ENCODE data around the gene ADNP. TPM values are rescaled to one million over a fixed set of nuclear protein-coding genes. Genes with fewer than 3 reads are reported as not detected.

The ADNP gene
- total and polyA plus RNA-seq, 2 experiments from 2014 or later: 95.0 to 106 TPM

GRCh38 chr20:50932691-50933280 lies 1.5 kb upstream of the ADNP start (continued):
- TF ChIP-seq, protein P1, sequence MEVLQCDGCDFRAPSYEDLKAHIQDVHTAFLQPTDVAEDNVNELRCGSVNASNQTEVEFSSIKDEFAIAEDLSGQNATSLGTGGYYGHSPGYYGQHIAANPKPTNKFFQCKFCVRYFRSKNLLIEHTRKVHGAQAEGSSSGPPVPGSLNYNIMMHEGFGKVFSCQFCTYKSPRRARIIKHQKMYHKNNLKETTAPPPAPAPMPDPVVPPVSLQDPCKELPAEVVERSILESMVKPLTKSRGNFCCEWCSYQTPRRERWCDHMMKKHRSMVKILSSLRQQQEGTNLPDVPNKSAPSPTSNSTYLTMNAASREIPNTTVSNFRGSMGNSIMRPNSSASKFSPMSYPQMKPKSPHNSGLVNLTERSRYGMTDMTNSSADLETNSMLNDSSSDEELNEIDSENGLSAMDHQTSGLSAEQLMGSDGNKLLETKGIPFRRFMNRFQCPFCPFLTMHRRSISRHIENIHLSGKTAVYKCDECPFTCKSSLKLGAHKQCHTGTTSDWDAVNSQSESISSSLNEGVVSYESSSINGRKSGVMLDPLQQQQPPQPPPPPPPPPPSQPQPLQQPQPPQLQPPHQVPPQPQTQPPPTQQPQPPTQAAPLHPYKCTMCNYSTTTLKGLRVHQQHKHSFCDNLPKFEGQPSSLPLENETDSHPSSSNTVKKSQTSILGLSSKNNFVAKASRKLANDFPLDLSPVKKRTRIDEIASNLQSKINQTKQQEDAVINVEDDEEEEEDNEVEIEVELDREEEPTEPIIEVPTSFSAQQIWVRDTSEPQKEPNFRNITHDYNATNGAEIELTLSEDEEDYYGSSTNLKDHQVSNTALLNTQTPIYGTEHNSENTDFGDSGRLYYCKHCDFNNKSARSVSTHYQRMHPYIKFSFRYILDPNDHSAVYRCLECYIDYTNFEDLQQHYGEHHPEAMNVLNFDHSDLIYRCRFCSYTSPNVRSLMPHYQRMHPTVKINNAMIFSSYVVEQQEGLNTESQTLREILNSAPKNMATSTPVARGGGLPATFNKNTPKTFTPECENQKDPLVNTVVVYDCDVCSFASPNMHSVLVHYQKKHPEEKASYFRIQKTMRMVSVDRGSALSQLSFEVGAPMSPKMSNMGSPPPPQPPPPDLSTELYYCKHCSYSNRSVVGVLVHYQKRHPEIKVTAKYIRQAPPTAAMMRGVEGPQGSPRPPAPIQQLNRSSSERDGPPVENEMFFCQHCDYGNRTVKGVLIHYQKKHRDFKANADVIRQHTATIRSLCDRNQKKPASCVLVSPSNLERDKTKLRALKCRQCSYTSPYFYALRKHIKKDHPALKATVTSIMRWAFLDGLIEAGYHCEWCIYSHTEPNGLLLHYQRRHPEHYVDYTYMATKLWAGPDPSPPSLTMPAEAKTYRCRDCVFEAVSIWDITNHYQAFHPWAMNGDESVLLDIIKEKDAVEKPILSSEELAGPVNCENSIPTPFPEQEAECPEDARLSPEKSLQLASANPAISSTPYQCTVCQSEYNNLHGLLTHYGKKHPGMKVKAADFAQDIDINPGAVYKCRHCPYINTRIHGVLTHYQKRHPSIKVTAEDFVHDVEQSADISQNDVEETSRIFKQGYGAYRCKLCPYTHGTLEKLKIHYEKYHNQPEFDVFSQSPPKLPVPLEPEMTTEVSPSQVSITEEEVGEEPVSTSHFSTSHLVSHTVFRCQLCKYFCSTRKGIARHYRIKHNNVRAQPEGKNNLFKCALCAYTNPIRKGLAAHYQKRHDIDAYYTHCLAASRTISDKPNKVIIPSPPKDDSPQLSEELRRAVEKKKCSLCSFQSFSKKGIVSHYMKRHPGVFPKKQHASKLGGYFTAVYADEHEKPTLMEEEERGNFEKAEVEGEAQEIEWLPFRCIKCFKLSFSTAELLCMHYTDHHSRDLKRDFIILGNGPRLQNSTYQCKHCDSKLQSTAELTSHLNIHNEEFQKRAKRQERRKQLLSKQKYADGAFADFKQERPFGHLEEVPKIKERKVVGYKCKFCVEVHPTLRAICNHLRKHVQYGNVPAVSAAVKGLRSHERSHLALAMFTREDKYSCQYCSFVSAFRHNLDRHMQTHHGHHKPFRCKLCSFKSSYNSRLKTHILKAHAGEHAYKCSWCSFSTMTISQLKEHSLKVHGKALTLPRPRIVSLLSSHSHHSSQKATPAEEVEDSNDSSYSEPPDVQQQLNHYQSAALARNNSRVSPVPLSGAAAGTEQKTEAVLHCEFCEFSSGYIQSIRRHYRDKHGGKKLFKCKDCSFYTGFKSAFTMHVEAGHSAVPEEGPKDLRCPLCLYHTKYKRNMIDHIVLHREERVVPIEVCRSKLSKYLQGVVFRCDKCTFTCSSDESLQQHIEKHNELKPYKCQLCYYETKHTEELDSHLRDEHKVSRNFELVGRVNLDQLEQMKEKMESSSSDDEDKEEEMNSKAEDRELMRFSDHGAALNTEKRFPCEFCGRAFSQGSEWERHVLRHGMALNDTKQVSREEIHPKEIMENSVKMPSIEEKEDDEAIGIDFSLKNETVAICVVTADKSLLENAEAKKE (CRISPR knock-in tag; IDR thresholded peaks at IDR 0.05): no peak
- TF ChIP-seq, protein P2, sequence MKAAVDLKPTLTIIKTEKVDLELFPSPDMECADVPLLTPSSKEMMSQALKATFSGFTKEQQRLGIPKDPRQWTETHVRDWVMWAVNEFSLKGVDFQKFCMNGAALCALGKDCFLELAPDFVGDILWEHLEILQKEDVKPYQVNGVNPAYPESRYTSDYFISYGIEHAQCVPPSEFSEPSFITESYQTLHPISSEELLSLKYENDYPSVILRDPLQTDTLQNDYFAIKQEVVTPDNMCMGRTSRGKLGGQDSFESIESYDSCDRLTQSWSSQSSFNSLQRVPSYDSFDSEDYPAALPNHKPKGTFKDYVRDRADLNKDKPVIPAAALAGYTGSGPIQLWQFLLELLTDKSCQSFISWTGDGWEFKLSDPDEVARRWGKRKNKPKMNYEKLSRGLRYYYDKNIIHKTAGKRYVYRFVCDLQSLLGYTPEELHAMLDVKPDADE (IDR thresholded peaks at IDR 0.05): no peak
- TF ChIP-seq CTCF (conservative IDR thresholded peaks at IDR 0.05; ENCODE audit: low read depth in 2 of 2): no peak
- TF ChIP-seq ZNF331 (CRISPR knock-in tag; IDR thresholded peaks at IDR 0.05; ENCODE audit: low read depth): no peak
- TF ChIP-seq POLR2AphosphoS5 (IDR thresholded peaks at IDR 0.05; ENCODE audit: low read depth): no peak
- TF ChIP-seq ZNF114 (CRISPR knock-in tag; IDR thresholded peaks at IDR 0.05): no peak
- no peak for TF ChIP-seq CREB1 (CRISPR knock-in tag; IDR thresholded peaks at IDR 0.05; ENCODE audit: low read depth)
- TF ChIP-seq NANOG (IDR thresholded peaks at IDR 0.05; ENCODE audit: borderline replicate concordance): no peak
- TF ChIP-seq STAT1 (IDR thresholded peaks at IDR 0.05; ENCODE audit: unreplicated experiment): no peak
